Muscle layer of duodenum (tissue), 2 donors: ENCODE measurements around the gene LRRC39.
"Not testable (repeated sequence)": the region's sequence is repeated elsewhere in the genome, so short reads cannot be mapped to it uniquely, and the experiment has no call there.

Source experiments
- H3K27ac ChIP-seq: one replicate; pipeline ENCODE4 v1.7.0; 2013; ENCODE audit warnings: mild to moderate bottlenecking, low read length
- H3K27me3 ChIP-seq: one replicate; pipeline ENCODE4 v1.7.0; 2013; ENCODE audit warnings: low read depth, mild to moderate bottlenecking, control low read depth, low read length
- H3K36me3 ChIP-seq, 2 donors: one replicate each; pipeline ENCODE4 v1.7.0; 2013; ENCODE audit warnings: low read length in 2 of 2, control low read depth in 1 of 2, mild to moderate bottlenecking in 1 of 2; ENCODE audit not compliant: insufficient read depth in 2 of 2, control insufficient read depth in 1 of 2
- H3K4me1 ChIP-seq, 2 donors: one replicate each; pipeline ENCODE4 v1.7.0; 2013; ENCODE audit warnings: low read length in 2 of 2, mild to moderate bottlenecking in 2 of 2, control low read depth in 1 of 2, moderate library complexity in 1 of 2; ENCODE audit not compliant: insufficient read depth in 2 of 2, control insufficient read depth in 1 of 2
- H3K4me3 ChIP-seq, 2 donors: one replicate each; pipeline ENCODE4 v1.7.0; 2013; ENCODE audit warnings: low read length in 2 of 2, low read depth in 1 of 2, mild to moderate bottlenecking in 1 of 2
- H3K9me3 ChIP-seq, 2 donors: one replicate each; pipeline ENCODE4 v1.7.0; 2013; ENCODE audit warnings: low read length in 2 of 2, control low read depth in 1 of 2, mild to moderate bottlenecking in 1 of 2; ENCODE audit not compliant: control insufficient read depth in 1 of 2
- donor health status: healthy.

LRRC39 gene

GRCh38 chr1:100178091-100178490 is at the start of gene LRRC39:
LRRC39 (minus strand) TSS chr1:100178256; CDS start chr1:100168516, 9,740 bp downstream.
- no peak within 1 kb of the TSS for H3K27ac ChIP-seq
- no peaks in the 10 kb centered on the region for H3K9me3 ChIP-seq
- H3K36me3 ChIP-seq: no peaks in the 10 kb centered on the region
- H3K4me1 ChIP-seq: no peaks in the 10 kb centered on the region
- no peak within 1 kb of the TSS for H3K4me3 ChIP-seq
- H3K27me3 ChIP-seq: no peaks in the 10 kb centered on the region

DNA sequence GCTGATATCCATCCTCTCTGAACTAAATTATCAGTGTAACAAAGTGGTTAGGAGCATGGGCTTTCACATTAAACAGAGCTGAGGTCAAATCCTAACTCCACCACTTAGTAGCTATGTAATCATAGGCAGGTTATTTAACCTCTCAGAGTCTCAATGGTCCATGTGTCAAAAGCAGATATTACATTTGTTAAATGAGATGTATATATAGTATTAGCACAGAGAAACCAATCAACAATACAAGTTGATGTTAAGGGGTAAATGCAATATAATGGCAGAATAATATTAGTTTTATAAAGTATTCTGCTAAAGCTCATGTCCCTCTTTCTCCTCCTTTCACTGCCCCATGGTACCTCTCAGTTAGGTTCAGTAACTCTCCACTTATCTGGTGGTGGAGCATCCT is 44.4 kb upstream of the LRRC39 start:
- Histone ChIP-seq H3K36me3 (peaks cover 3 to 23% of the 10 kb centered on the region in 2 donors), H3K4me1 (no peaks in the 10 kb centered on the region), H3K4me3 (no peak overlapping the region), H3K9me3 (no peaks in the 10 kb centered on the region), H3K27me3 (no peaks in the 10 kb centered on the region), H3K27ac (no peak overlapping the region)

- H3K9me3 ChIP-seq: no peaks in the 10 kb centered on the region
- peaks cover 5 to 36% of the 10 kb centered on the region in 2 donors for H3K36me3 ChIP-seq
- H3K4me3 ChIP-seq: no peak overlapping the region
- H3K4me1 ChIP-seq: no peaks in the 10 kb centered on the region
- H3K27ac ChIP-seq: no peak overlapping the region
- H3K27me3 ChIP-seq: no peaks in the 10 kb centered on the region
These were observed 41.8 kb upstream of the LRRC39 start for GRCh38 chr1:100219883-100220282.

- no peaks in the 10 kb centered on the region for H3K9me3 ChIP-seq
- no peak overlapping the region for H3K27ac ChIP-seq
- H3K27me3 ChIP-seq: no peaks in the 10 kb centered on the region
- peaks cover 5 to 40% of the 10 kb centered on the region in 2 donors for H3K36me3 ChIP-seq
- H3K4me1 ChIP-seq: no peaks in the 10 kb centered on the region
- H3K4me3 ChIP-seq: no peak overlapping the region
These were observed 41.4 kb upstream of the LRRC39 start for GRCh38 chr1:100219457-100219856.

DNA sequence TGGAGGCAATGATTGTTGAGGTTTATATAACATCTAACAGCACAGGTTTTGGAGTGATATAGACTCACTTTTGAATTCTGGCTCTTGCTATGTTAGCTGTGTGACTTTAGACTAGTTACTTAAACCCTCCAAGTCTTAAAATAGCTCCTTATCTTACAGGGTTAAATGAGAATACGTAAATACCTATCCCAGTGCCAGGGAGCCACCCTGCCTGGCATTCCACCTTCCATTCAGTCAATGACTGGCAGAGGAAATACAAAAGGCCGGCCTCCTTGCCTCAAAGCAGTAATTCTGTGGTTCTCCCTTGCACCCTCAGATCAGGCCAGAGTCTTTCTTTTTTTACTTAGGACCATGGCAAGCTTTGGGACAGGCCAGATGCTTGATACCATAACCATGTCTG is 39.8 kb upstream of the LRRC39 start:
- Histone ChIP-seq H3K27ac (no peak overlapping the region), H3K4me3 (no peak overlapping the region), H3K4me1 (no peaks in the 10 kb centered on the region), H3K27me3 (no peaks in the 10 kb centered on the region), H3K9me3 (no peaks in the 10 kb centered on the region), H3K36me3 (peaks cover 5 to 51% of the 10 kb centered on the region in 2 donors)

- no peaks in the 10 kb centered on the region for H3K27me3 ChIP-seq
- no peak overlapping the region for H3K27ac ChIP-seq
- no peaks in the 10 kb centered on the region for H3K9me3 ChIP-seq
- peaks cover 5 to 61% of the 10 kb centered on the region in 2 donors for H3K36me3 ChIP-seq
- no peak overlapping the region for H3K4me3 ChIP-seq
- H3K4me1 ChIP-seq: no peaks in the 10 kb centered on the region
These were observed 37.0 kb upstream of the LRRC39 start for GRCh38 chr1:100215101-100215500.

DNA sequence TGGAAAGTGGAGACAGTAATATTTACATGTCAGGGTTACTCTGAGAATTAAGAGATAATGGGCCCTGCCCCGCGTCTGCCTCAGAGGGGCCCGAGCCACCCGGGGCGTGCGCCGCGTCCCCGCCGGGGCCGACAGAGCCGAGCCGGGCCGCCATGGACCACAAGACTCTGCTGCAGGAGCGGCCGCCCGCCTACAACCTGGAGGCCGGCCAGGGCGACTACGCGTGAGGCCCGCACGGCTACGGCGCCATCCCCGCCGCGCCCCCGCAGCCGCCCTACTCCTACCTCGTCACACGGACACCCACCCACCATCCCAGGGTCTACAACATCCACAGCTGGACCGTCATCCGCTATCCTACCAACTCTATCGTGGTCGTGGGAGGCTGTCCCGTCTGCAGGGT is 35.1 kb upstream of the LRRC39 start:
- no peak overlapping the region for H3K27ac ChIP-seq
- H3K4me1 ChIP-seq: no peaks in the 10 kb centered on the region
- no peak overlapping the region for H3K4me3 ChIP-seq
- H3K9me3 ChIP-seq: no peaks in the 10 kb centered on the region
- H3K36me3 ChIP-seq: peaks cover 5 to 50% of the 10 kb centered on the region in 2 donors
- no peaks in the 10 kb centered on the region for H3K27me3 ChIP-seq

GRCh38 chr1:100206301-100206700 is 28.2 kb upstream of the LRRC39 start:
- no peaks in the 10 kb centered on the region for H3K27me3 ChIP-seq
- no peak overlapping the region for H3K27ac ChIP-seq
- H3K4me3 ChIP-seq: no peak overlapping the region
- no peaks in the 10 kb centered on the region for H3K4me1 ChIP-seq
- no peaks in the 10 kb centered on the region for H3K9me3 ChIP-seq
- H3K36me3 ChIP-seq: peaks cover 5 to 13% of the 10 kb centered on the region in 2 donors

DNA sequence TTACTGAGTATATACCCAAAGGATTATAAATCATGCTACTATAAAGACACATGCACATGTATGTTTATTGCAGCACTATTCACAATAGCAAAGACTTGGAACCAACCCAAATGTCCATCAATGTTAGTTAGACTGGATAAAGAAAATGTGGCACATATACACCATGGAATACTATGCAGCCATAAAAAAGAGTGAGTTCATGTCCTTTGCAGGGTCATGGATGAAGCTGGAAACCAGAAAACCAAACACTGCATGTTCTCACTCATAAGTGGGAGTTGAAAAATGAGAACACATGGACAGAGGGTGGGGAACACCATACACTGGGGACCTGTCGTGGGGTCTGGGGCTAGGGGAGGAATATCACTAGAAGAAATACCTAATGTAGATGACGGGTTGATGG is 27.5 kb upstream of the LRRC39 start:
- H3K9me3 ChIP-seq, H3K4me1 ChIP-seq, H3K36me3 ChIP-seq: not testable (repeated sequence)

DNA sequence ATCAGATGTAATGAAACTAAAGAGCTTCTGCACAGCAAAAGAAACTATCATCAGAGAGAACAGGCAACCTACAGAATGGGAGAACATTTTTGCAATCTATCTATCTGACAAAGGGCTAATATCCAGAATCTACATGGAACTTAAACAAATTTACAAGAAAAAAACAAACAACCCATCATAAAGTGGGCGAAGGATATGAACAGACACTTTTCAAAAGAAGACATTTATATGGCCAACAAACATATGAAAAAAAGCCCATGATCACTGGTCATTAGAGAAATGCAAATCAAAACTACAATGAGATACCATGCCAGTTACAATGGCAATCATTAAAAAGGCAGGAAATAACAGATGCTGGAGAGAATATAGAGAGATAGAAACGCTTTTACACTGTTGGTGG is 27.0 kb upstream of the LRRC39 start:
- H3K4me1 ChIP-seq, H3K27ac ChIP-seq, H3K9me3 ChIP-seq, H3K36me3 ChIP-seq, H3K4me3 ChIP-seq, H3K27me3 ChIP-seq: not testable (repeated sequence)

More for the DNA sequence above, 27.5 kb upstream of the LRRC39 start:
- H3K27ac ChIP-seq, H3K27me3 ChIP-seq, H3K4me3 ChIP-seq: not testable (repeated sequence)

DNA sequence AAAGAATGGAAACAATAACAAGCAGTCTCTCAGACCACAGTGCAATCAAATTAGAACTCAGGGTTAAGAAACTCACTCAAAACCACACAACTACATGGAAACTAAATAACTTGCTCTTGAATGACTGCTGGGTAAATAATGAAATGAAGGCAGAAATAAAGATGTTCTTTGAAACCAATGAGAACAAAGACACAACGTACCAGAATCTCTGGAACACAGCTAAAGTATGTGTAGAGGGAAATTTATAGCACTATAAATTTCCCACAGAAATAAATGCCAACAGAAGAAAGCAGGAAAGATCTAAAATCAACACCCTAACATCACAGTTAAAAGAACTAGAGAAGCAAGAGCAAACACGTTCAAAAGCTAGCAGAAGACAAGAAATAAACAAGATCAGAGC is 24.6 kb upstream of the LRRC39 start:
- not testable (repeated sequence) for H3K4me1 ChIP-seq, H3K27ac ChIP-seq, H3K27me3 ChIP-seq, H3K4me3 ChIP-seq, H3K9me3 ChIP-seq
- peaks cover 10 to 22% of the 10 kb centered on the region in 2 donors for H3K36me3 ChIP-seq

DNA sequence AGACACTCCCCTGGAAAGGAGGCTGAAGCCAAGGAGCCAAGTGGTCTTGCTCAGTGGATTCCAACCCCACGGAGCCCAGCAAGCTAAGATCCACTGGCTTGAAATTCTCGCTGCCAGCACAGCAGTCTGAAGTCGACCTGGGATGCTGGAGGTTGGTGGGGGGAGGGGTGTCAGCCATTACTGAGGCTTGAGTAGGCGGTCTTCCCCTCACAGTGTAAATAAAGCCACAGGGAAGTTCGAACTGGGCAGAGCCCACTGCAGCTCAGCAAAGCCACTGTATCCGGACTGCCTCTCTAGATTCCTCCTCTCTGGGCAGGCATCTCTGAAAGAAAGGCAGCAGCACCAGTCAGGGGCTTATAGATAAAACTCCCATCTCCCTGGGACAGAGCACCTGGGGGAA is 22.0 kb upstream of the LRRC39 start:
- not testable (repeated sequence) for H3K27me3 ChIP-seq, H3K9me3 ChIP-seq, H3K4me3 ChIP-seq, H3K4me1 ChIP-seq, H3K27ac ChIP-seq
- peaks cover 18 to 27% of the 10 kb centered on the region in 2 donors for H3K36me3 ChIP-seq
